ELR (cell line): ENCODE results near the gene RETSAT.
"Not testable (repeated sequence)": the region's sequence is repeated elsewhere in the genome, so short reads cannot be mapped to it uniquely, and the experiment has no call there.

Experiments used
- DNase-seq: peaks from one replicate; pipeline ENCODE4 v3.0.0-alpha.2; 2015; ENCODE audit warnings: low read depth

RETSAT gene

DNA sequence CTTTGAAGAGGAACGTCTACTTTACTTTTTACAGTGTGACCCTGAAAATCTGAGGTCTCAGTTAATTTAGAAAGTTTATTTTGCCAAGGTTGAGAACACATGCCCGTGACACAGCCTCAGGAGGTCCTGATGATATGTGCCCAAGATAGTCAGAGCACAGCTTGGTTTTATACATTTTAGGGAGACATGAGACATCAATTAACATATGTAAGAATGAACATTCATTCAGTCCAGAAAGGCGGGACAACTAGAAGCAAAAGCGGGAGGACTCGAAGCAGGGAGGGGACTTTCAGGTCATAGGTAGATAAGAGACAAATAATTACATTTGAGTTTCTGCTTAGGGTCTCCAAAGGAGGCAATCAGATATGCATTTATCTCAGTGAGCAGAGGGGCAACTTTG, 23.9 kb upstream of the RETSAT start:
- DNase-seq = no peak

DNA sequence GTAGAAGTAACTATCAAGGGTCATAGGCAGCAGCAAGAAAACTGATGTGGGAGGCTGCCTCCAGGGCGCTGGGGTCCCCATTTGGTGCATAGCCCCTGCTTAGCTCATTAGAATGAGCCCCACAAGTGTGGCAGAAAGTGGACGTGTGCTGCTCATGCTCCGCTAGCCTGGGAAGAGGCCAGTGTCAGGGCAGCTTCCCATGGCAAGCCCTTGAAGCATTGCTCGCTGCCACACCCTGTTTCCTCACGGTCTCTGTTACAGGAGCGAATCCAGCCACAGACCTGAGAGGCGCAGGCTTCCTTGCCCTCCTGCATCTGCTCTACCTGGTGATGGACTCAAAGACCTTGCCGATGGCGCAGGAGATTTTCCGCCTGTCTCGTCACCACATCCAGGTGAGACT, 22.8 kb upstream of the RETSAT start:
- DNase-seq = no peak

DNA sequence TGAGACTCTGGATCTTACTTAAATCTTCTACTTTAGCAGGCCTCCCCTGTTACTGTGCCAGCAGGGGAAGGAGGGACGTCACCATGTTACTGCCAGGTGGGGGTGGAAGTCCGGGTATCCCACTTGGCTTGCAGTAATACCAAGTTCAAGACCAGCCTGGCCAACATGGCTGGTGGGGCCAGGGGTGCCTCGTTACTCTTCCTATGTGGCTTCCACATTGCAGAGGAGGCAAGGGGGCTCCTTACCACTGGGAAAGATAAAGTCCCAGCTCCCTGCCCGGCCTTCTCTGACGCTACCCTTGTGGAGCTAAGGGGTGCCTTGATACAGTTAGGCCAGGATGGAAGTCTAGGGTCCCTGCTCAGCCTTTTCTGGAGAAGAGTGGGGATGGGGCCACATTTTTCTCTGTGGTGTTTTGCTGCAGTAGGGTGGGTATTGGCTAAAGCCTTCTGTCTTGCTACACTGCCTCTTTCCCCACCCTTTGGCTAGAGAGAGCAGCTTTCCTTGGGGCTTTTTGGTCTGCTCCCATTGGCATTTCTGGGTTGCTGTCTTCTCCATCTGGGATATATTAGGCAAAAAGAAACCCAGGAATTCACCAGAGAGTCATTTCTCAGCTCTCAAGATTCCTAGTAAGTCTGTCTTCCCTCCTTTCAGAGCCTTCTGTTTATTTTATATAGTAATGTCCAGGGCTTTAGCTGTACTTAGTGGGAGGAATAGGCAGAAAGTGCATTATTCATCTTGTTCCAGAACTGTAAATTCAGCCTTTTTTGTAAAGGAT, 22.1 kb upstream of the RETSAT start:
- no peak for DNase-seq

DNA sequence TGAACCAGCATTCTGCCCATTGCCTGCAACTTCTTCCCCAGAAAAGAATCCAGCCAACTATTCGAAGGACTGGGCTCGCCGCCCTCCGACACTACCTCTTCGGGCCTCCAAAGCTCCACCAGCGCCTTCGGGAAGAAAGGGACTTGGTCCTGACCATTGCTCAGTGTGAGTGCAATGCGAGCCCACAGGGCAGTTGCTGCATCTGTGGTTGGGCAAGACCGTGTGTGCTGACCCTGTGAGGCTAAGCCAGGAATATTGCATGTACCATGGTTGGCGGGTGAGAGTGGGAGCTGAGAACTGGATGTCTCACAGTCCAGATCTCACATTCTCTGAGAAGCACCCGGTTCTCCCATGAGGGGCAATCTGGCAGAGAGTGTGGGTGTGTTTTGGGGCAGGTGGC, 16.7 kb upstream of the RETSAT start:
- DNase-seq = no peak

DNA sequence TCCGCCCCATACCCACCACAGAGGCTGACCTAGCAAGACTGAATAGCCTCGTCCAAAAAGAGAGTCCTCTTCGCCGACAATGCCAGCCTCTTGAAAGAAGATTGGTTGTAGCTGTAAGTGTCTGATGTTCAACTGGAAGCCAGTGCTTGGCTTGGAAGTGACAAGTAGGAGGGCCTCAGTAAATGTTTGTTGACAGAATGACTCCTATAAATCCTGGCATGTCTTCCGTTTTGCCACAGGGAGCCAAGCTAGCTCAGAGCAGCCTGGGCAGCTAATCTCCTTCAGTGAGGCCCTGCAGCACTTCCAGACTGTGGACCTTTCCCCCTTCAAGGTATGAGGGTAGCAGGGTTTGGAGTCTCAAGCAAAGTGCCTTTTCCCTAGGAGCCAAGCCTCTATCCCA, 15.2 kb upstream of the RETSAT start:
- no peak for DNase-seq

DNA sequence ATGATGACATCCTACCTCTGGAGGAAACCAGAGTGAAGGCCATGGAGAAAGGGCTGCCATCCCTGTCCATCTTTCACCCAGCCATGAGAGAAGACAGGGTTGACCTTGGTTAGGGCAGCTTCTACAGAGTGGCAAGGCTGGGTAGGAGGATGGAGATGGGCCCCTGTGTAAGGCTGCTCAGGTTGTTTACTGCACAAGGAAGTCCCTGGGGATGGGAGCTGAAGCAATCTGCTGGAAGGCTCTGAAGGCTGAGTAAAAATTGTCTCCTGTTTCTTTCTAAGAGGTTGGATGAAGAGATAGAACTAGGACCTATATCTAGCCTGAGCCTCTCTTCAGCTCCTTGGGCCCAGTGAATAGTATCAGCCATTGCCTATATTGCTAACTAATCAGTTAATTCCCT, 14.6 kb upstream of the RETSAT start:
- no peak for DNase-seq

DNA sequence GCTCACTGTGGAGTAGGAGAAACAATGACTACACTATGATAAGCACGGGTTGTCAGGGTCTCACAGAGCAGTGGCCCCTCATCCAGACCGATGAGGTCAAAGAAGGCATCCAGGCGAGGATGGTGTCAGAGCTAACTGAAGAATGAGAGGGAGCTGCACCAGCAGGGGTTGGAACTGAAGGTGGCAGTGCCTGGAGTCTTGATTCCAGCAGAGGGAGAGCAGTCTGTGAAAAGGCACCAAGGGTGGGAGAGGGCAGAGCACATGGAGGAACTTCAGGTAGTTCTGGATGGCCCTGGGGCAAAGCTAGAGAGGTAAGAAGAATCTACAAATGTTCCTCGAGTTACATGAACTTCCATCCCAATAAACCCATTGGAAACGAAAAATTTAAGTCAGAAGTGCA, 12.9 kb upstream of the RETSAT start:
- DNase-seq = no peak

DNA sequence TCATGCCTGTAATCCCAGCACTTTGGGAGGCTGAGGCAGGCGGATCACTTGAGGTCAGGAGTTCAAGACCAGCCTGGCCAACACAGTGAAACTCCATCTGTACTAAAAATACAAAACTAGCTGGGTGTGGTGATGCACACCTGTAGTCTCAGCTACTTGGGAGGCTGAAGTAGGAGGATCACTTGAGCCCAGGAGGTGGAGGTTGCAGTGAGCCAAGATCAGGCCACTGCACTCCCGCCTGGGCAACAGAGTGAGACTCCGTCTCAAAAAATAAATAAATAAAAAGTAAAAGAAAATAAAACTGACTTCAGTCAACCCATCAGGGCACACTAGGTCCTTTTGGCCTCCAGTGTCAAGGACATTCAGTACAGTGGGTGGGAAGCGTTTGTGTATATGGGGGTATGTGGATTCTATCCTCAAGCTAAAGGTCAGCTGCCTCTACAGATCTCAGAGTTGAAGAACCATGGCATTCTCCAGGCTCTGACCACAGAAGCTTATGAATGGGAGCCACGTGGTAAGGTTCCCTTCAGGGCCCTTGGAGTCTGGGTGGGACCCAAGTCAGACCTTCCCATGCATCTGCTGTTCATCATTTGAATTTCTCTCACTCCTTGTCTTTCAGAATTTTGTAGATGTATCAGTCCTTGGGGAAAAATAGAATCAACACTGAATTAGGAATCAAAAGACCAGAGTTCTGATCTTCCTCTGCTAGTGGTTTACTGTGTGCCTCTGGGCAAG, 8.5 kb upstream of the RETSAT start:
- DNase-seq = not testable (repeated sequence)

DNA sequence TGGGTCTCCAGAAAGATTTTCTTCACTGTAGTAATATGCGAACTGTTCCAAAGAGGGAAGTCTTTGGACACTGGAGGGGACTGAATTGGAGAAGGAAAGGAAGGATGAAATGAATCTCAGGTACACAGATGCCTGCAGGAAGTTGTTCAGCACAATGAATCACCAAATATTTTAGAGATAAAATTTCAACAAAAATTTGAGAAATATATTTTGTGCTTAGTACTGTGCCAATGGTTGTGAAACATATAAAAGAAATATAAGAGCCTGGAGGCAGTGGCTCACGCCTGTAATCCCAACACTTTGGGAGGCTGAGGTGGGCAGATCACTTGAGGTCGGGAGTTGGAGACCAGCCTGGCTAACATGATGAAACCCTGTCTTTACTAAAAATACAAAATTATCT, 3.4 kb upstream of the RETSAT start:
- no peak for DNase-seq

DNA sequence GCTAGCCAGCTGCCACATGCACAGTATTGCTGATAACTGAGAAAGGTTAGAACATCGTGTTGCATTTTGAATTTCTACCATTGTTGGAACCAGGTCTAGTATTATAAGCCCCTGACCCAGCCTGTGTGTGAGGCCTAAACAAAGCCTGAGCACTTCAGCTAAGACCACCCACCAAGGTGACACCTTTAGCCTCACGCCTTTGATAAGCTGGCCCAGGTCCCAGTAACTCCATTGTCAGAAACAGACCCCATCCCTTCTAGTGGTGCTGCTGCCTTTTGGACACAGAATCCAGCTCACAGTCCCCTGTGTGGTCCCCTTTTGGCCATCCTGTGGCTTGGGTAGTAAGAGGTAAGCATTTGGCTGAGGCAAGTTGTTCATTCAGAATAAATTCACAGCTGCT, 1.9 kb upstream of the RETSAT start:
- DNase-seq = no peak

DNA sequence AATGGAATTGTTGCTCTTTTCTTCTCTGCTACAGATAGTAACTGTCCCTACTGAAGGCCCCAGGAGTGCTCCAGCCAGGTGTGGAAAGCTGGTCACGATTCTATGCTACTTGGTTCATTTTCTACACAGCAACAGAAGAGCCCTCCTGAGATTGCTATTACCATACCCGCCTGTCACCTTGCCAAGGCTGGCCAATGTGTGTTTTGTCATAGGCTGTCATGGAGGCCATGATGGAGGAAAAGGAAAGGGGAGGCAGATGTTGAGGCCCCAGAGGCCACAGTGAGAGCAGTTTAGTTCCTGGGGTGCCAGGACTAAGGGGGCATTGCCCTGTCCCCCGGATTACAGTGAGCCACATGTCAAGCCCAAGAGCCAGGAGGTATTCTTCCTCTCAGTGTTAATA, 1.2 kb upstream of the RETSAT start:
- DNase-seq = peak; percentile 15

DNA sequence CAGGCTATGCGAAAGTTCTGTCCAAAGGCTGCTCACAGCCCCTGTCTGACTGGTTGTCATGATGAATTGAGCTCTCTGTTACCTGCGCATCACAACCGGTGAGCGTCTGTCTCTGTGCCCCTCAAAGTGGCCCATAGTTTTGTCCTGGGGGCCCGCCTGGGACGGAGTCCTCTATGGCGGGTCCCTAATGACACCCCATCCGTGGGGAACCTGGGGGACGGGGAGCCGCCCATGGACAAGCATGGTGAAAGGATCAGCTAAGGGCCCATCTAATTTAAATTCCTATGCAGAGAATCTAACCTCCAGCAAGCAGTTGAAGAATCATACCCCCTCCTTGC, 714 bp upstream of the RETSAT start:
- DNase-seq = no peak

DNA sequence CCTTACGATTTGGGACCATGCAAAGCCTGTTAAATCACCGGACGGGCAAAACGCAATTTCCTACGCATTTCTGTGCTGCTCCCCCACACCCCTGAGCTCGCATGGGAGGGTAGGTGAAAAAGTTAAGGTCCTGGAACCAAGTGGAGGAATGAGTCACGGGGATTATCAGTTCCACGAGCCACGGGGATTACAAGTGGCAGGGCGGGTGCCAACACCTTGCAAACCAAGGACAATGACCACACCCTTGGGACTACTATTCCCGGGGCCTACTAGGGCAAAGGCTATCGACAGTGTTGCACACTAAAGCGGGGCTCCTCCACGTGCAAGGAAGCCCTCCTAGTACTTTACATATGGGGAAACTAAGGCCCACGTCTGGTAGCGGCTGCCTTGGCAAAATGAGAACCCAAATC, 447 bp downstream of the RETSAT start:
- DNase-seq = peak; percentile 62

DNA sequence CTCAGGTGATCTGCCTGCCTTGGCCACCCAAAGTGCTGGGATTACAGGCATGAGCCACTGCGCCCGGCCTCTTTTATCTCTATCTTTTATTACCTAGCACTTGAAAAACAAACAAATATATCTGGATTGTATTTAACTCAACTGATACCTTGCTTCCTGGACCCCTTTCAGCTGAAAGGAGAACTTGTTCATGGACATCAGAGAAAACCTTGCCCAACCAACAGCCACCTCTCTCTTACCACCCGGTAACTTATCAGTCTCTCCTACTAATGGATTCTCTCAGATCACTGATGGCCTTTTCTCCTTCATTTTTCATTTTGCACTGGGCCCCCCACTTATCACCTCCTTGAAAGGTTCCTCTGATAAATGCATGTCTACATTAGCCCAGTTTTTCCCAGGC, 6.7 kb downstream of the RETSAT start:
- no peak for DNase-seq

DNA sequence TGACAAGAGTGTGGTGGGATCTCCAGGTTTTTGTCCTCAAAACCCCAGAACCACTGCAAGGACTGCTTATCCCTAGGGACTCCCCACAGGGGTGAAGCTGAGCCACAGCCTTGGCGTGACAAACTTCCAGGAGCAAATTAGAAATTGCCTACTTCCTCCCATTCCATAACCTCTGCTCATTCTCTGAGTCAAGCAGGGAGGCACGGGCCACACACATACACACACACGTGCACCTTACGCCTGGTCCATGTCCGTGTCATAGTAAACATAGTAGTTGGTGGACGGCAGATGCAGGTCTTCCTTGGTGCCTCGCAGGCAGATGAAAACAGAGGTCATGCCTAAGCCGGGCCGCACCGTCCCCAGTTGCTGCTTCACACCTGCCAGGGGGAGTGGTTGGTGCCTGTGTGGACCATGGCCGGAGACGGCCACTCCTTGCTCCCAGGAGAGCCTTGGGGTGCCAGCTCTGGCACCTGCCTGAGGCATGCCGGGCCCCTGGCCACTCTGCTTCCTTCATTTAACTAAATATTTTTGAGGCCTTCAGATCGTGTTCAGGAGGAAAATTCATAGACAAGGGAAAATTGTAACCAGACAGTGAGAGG, 9.9 kb downstream of the RETSAT start:
- DNase-seq = no peak

DNA sequence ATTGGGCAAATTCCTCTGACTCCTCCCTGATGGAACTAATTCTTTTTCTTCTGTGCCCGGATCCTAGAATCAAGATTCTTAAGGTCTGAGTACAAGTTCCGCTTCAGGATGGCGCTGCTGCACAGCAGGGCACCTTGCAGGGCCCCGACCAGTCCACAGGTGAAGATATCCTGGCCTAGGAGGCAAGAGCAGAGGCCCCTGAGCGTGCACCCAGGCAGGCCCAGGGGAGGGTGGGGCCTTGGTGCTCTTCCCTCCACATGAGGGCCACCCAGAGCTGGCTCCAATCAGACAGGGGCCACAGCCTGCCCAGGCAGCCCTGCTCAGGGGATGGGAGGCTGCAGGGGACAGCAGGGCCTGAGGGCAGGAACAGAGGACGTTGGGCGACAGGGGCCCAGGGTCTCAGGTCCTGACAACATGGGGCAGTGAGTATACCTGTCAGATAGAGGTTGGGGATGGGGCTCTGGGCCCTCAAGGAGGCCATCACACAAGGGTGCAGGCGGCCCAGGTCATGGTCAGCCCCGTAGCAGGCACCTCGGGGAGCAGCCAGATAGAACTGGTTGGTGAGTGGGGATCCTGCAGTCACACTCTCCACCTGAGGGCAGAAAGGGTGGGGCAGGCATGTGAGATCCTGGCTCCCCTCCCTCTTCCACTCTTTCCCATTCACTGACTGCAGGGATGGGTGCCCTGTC, 11.0 kb downstream of the RETSAT start:
- DNase-seq = not testable (repeated sequence)

DNA sequence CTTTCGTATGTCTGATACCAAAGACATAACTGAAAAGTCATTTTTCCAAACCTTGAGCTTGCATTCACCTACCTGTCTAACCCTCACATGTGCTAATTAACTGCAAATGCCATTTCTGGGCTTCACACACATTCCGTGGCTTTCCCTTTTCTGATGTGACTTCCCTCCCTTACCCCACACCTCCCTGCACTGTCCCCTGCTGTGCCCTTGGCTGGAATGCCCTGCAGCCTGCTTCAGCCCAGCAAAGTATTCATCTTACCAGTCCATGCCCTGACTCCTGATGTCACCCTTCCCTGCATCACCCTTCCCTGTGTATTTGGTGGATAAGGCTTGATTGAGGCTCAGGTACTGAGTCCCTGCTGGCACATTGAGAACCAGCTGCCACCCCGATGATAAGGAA, 12.2 kb downstream of the RETSAT start:
- no peak for DNase-seq

DNA sequence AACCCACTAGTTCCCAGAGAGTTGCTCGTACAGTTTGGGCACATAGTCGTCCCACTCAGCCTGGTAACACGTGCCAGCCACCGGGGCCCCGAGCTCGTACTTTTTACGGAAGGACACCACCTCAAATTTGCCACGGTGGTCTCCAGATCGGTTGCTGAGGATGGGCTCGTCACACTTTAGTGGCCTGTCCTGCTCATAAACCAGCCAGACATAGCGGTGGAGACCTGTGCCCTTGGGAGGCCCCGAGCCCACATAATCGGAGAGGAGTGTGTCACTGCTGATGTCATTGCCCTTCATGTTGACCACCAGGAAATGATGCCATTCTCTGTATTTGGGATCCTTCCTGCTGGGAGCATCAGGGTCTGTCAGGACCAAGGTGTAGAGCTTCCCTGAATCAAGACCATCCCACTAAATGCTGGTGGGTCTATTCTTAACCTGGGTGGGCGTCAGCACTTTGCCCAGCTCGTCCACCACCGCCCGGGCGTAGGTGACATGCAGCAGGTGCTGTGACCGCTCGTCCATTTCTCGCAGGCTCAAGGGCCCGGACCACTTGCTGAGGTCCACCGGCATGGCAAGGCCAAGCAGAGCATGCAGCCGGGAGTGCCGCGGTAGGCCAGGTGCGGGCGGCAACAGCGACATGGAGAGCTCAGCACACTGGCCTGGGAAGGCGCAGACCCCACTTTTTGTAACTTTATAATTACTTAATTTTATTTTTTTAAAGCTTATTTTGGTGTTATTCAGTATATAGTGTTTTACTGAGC, 12.9 kb downstream of the RETSAT start:
- DNase-seq = no peak

DNA sequence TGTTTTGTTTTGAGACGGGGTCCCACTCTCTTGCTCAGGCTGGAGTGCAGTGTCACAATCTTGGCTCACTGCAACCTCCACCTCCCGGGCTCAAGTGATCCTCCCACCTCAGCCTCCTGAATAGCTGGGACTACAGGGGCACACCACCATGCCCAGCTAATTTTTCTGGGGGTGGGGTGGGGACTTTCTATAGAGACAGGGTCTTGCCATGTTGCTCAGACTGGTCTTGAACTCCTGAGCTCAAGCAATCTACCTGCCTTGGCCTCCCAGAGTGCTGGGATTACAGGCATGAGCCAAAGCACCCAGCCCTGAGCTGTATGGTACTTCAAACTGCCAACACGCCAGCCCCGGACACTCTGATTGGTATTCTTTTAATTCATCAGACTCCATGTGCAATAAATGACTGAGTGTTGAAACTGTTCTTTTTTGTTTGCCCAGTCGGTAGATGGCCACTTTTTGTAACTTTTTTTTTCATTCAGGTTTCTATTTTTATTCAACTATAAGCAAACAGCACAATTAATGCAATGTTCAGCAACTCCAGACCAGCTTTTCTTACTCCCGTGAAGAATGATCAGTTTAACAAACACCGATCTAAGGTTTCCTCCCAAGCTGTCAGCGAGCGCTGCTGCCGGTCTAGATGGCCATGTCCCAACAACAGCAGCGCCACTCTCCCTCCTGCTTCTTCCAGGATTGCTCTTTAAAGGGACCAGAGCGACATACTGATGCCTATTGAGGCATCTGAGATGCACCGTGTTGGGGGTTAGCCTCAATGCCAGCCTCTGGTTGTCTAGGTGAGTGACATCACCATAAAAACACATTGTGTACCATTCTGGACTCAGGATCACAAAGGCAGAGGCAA, 14.1 kb downstream of the RETSAT start:
- DNase-seq = no peak

DNA sequence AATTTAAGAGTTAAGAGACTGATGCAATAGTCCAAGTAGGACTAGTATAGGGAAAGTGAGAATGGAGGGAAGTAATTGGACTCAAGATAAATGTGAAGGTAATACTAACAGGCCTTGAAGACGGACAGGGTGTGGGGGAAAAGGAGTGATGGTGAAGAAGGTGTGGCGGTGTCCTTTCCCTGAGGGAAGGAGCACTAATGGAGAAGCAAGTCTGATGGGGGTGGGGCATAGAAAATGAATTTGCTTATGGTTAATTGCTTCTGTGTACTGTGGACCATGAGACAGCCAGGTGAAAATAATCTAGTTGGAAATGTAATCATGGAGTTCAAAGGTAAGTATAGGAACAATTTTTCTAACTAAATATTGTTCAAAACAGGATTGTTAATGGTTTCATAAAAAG, 19.4 kb downstream of the RETSAT start:
- no peak for DNase-seq

DNA sequence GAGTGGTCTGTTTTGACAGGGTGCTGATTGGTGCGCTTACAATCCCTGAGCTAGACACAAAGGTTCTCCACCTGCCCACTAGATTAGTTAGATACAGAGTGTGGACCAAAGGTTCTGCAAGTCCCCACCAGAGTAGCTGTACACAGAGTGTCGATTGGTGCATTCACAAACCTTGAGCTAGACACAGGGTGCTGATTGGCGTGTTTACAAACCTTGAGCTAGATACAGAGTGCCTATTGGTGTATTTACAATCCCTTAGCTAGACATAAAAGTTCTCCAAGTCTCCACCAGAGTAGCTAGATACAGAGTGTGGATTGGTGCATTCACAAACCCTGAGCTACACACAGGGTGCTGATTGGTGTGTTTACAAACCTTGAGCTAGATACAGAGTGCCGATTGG, 20.5 kb downstream of the RETSAT start:
- DNase-seq = not testable (repeated sequence)
